ENCODE results near the gene SENP8.

Gene SENP8

GRCh38 chr15:72176159-72176558 is 58.0 kb downstream of the SENP8 start:
- WGBS (ENCODE audit: extremely low coverage, insufficient coverage, insufficient read length): no CpG with 5 or more reads among the region's 6 CpGs
- no peak for DNase-seq
- no peak overlapping the region for H3K9ac ChIP-seq (ENCODE audit: low read length)
- H3K23ac ChIP-seq (ENCODE audit: low read length): no peak overlapping the region
- no peak overlapping the region for H4K8ac ChIP-seq (ENCODE audit: low read depth, low read length)
- H3K79me2 ChIP-seq (ENCODE audit: control insufficient read depth, insufficient read depth, low read length, poor library complexity): peaks cover 4% of the 10 kb centered on the region
- peaks cover 31 to 32% of the 10 kb centered on the region in 2 experiments for H3K4me1 ChIP-seq (ENCODE audit: control insufficient read depth in 1 of 2, insufficient read depth in 2 of 2, low read length in 2 of 2)
- no peak overlapping the region for H3K4ac ChIP-seq (ENCODE audit: low read depth, low read length)
- no peak overlapping the region for H3K4me2 ChIP-seq (ENCODE audit: low read length)
- H3K14ac ChIP-seq (ENCODE audit: low read length): peak overlapping the region; percentile 28
- H2BK5ac ChIP-seq (ENCODE audit: low read depth, low read length, poor library complexity): no peak overlapping the region
- H2BK120ac ChIP-seq (ENCODE audit: insufficient read depth, low read length, poor library complexity): no peak overlapping the region
- H3K18ac ChIP-seq (ENCODE audit: low read length): no peak overlapping the region
- no peak overlapping the region for H4K12ac ChIP-seq (ENCODE audit: low read depth, low read length)
- no peaks in the 10 kb centered on the region for H3K36me3 ChIP-seq (ENCODE audit: control insufficient read depth in 1 of 2, insufficient read depth in 2 of 2, low read length in 2 of 2)
- H3K9me3 ChIP-seq (ENCODE audit: insufficient read depth, low read depth, low read length): no peaks in the 10 kb centered on the region
- no peak overlapping the region for H3K27ac ChIP-seq (ENCODE audit: low read depth, low read length)
- peaks cover 17% of the 10 kb centered on the region for H3K79me1 ChIP-seq (ENCODE audit: low read length)
- no peak overlapping the region for H3K4me3 ChIP-seq (ENCODE audit: low read depth, low read length)
- peak overlapping the region; percentile 37 for H2BK12ac ChIP-seq (ENCODE audit: low read length)
- H2AFZ ChIP-seq (ENCODE audit: insufficient read depth, low read length, poor library complexity): no peak overlapping the region
- H4K91ac ChIP-seq (ENCODE audit: low read depth, low read length): peak overlapping the region; percentile 63
- H2AK5ac ChIP-seq (ENCODE audit: low read length): peak overlapping the region; percentile 53
- no peaks in the 10 kb centered on the region for H3K27me3 ChIP-seq (ENCODE audit: insufficient read depth, low read length)

GRCh38 chr15:72176743-72177142 is 58.5 kb downstream of the SENP8 start:
- Histone ChIP-seq H3K18ac (ENCODE audit: low read length) (no peak overlapping the region), H3K9me3 (ENCODE audit: insufficient read depth, low read depth, low read length) (no peaks in the 10 kb centered on the region), H3K79me1 (ENCODE audit: low read length) (peaks cover 17% of the 10 kb centered on the region), H3K27ac (ENCODE audit: low read depth, low read length) (no peak overlapping the region), H3K4ac (ENCODE audit: low read depth, low read length) (no peak overlapping the region), H3K79me2 (ENCODE audit: control insufficient read depth, insufficient read depth, low read length, poor library complexity) (peaks cover 4% of the 10 kb centered on the region), H3K4me3 (ENCODE audit: low read depth, low read length) (no peak overlapping the region), H3K4me2 (ENCODE audit: low read length) (no peak overlapping the region), H2AFZ (ENCODE audit: insufficient read depth, low read length, poor library complexity) (no peak overlapping the region), H3K36me3 (ENCODE audit: control insufficient read depth in 1 of 2, insufficient read depth in 2 of 2, low read length in 2 of 2) (no peaks in the 10 kb centered on the region), H3K27me3 (ENCODE audit: insufficient read depth, low read length) (no peaks in the 10 kb centered on the region), H2BK5ac (ENCODE audit: low read depth, low read length, poor library complexity) (no peak overlapping the region), H3K9ac (ENCODE audit: low read length) (no peak overlapping the region), H4K12ac (ENCODE audit: low read depth, low read length) (no peak overlapping the region), H2AK5ac (ENCODE audit: low read length) (no peak overlapping the region), H4K8ac (ENCODE audit: low read depth, low read length) (no peak overlapping the region), H3K23ac (ENCODE audit: low read length) (no peak overlapping the region), H3K4me1 (ENCODE audit: control insufficient read depth in 1 of 2, insufficient read depth in 2 of 2, low read length in 2 of 2) (peaks cover 31 to 32% of the 10 kb centered on the region in 2 experiments), H2BK120ac (ENCODE audit: insufficient read depth, low read length, poor library complexity) (no peak overlapping the region), H3K14ac (ENCODE audit: low read length) (no peak overlapping the region), H4K91ac (ENCODE audit: low read depth, low read length) (no peak overlapping the region), H2BK12ac (ENCODE audit: low read length) (no peak overlapping the region)
- no CpG with 5 or more reads among the region's 3 CpGs for WGBS (ENCODE audit: extremely low coverage, insufficient coverage, insufficient read length)
- no peak for DNase-seq

DNA sequence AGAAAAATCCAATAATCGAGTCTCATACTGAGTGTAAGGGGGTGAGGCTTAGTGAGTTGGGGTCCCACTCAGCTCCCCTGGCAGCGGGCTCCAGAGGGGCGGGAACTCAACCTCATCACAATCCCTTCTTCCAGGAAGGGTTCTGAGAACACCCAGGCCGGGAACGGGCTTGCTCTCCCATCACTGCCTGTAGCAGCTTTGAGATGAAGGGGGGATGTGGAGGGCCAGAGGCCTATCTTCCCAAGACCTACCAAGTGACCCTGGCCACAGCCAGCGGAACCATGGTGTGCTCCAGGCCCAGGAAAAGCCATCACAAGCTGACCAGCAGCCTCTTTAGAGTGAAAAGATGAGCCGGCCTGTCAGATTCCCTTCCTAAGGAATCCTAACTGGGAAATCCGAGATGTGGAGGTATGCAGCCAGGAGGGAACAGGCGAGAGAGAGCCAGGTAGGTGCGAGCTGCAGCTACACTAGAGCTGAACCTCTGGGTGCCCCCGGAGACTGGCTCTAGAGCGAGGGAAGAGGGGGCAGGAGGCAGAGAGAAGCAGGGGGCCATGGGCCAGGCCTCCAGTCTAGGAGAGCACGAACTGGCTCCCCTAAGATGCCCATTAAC is 60.9 kb downstream of the SENP8 start:
- H3K27ac ChIP-seq (ENCODE audit: low read depth, low read length): peak overlapping the region; percentile 51
- H2BK5ac ChIP-seq (ENCODE audit: low read depth, low read length, poor library complexity): peak overlapping the region; percentile 3
- H3K4me1 ChIP-seq (ENCODE audit: control insufficient read depth in 1 of 2, insufficient read depth in 2 of 2, low read length in 2 of 2): peaks cover 37 to 39% of the 10 kb centered on the region in 2 experiments
- peak overlapping the region; percentile 16 for H3K4ac ChIP-seq (ENCODE audit: low read depth, low read length)
- H3K9me3 ChIP-seq (ENCODE audit: insufficient read depth, low read depth, low read length): no peaks in the 10 kb centered on the region
- H2AFZ ChIP-seq (ENCODE audit: insufficient read depth, low read length, poor library complexity): peak overlapping the region; percentile 61
- peaks cover 4% of the 10 kb centered on the region for H3K79me2 ChIP-seq (ENCODE audit: control insufficient read depth, insufficient read depth, low read length, poor library complexity)
- no CpG with 5 or more reads among the region's 13 CpGs for WGBS (ENCODE audit: extremely low coverage, insufficient coverage, insufficient read length)
- H4K8ac ChIP-seq (ENCODE audit: low read depth, low read length): peak overlapping the region; percentile 66
- H3K27me3 ChIP-seq (ENCODE audit: insufficient read depth, low read length): no peaks in the 10 kb centered on the region
- H3K4me2 ChIP-seq (ENCODE audit: low read length): no peak overlapping the region
- H2BK12ac ChIP-seq (ENCODE audit: low read length): peak overlapping the region; percentile 78
- peak overlapping the region; percentile 28 for H3K14ac ChIP-seq (ENCODE audit: low read length)
- no peak overlapping the region for H4K12ac ChIP-seq (ENCODE audit: low read depth, low read length)
- H3K9ac ChIP-seq (ENCODE audit: low read length): no peak overlapping the region
- H3K36me3 ChIP-seq (ENCODE audit: control insufficient read depth in 1 of 2, insufficient read depth in 2 of 2, low read length in 2 of 2): no peaks in the 10 kb centered on the region
- H3K79me1 ChIP-seq (ENCODE audit: low read length): peaks cover 20% of the 10 kb centered on the region
- peak overlapping the region; percentile 84 for H2BK120ac ChIP-seq (ENCODE audit: insufficient read depth, low read length, poor library complexity)
- H3K4me3 ChIP-seq (ENCODE audit: low read depth, low read length): no peak overlapping the region
- peak overlapping the region; percentile 58 for H2AK5ac ChIP-seq (ENCODE audit: low read length)
- DNase-seq: peak in 1 of 2 donors; percentile 49
- H3K18ac ChIP-seq (ENCODE audit: low read length): peak overlapping the region; percentile 41
- no peak overlapping the region for H3K23ac ChIP-seq (ENCODE audit: low read length)
- peak overlapping the region; percentile 92 for H4K91ac ChIP-seq (ENCODE audit: low read depth, low read length)

DNA sequence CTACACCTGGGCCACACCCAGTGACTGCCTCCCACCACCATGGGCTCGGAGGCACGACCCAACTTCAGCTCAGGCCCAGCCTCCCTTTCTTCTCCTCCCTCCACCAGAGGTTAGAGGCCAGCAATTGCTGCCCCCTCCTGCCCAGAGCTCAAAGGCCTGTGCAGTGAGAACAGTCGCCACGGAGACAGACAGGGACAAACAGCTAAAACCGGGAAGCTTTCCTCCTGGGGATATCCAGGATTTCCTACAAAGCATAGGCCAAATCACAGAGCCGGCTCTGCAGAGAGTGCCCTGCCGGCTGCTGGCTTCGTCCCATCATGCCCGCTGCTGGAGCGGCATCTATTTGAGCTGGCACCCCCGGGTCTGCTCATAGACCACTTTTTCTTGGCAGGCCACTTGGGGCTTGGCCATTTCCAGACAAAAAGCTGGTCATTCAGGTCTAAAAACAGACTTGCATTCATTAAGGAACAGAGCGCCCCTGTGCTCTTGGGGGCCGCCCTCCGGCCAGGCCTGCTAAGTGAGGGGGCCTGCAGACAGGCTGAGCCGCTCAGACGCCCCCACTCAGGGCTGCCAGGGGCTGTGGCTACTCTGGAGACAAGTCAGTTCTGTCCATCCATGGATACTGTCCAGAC is 61.9 kb downstream of the SENP8 start:
- peak overlapping the region; percentile 62 for H3K18ac ChIP-seq (ENCODE audit: low read length)
- peak overlapping the region; percentile 84 for H2BK120ac ChIP-seq (ENCODE audit: insufficient read depth, low read length, poor library complexity)
- H3K27me3 ChIP-seq (ENCODE audit: insufficient read depth, low read length): no peaks in the 10 kb centered on the region
- H3K4me3 ChIP-seq (ENCODE audit: low read depth, low read length): no peak overlapping the region
- H3K79me1 ChIP-seq (ENCODE audit: low read length): peaks cover 25% of the 10 kb centered on the region
- no peak overlapping the region for H3K23ac ChIP-seq (ENCODE audit: low read length)
- peak overlapping the region; percentile 92 for H4K91ac ChIP-seq (ENCODE audit: low read depth, low read length)
- peaks cover 42% of the 10 kb centered on the region in 2 experiments for H3K4me1 ChIP-seq (ENCODE audit: control insufficient read depth in 1 of 2, insufficient read depth in 2 of 2, low read length in 2 of 2)
- no peak overlapping the region for H3K9ac ChIP-seq (ENCODE audit: low read length)
- H3K4me2 ChIP-seq (ENCODE audit: low read length): no peak overlapping the region
- H4K8ac ChIP-seq (ENCODE audit: low read depth, low read length): peak overlapping the region; percentile 66
- peaks cover 2% of the 10 kb centered on the region for H3K79me2 ChIP-seq (ENCODE audit: control insufficient read depth, insufficient read depth, low read length, poor library complexity)
- no peaks in the 10 kb centered on the region for H3K9me3 ChIP-seq (ENCODE audit: insufficient read depth, low read depth, low read length)
- peak overlapping the region; percentile 51 for H3K27ac ChIP-seq (ENCODE audit: low read depth, low read length)
- peak overlapping the region; percentile 73 for H2BK5ac ChIP-seq (ENCODE audit: low read depth, low read length, poor library complexity)
- peak overlapping the region; percentile 65 for H3K14ac ChIP-seq (ENCODE audit: low read length)
- peak overlapping the region; percentile 63 for H2AK5ac ChIP-seq (ENCODE audit: low read length)
- H2BK12ac ChIP-seq (ENCODE audit: low read length): peak overlapping the region; percentile 72
- no peak for DNase-seq
- H4K12ac ChIP-seq (ENCODE audit: low read depth, low read length): no peak overlapping the region
- WGBS (ENCODE audit: extremely low coverage, insufficient coverage, insufficient read length): no CpG with 5 or more reads among the region's 16 CpGs
- H2AFZ ChIP-seq (ENCODE audit: insufficient read depth, low read length, poor library complexity): peak overlapping the region; percentile 61
- no peaks in the 10 kb centered on the region for H3K36me3 ChIP-seq (ENCODE audit: control insufficient read depth in 1 of 2, insufficient read depth in 2 of 2, low read length in 2 of 2)
- peak overlapping the region; percentile 19 for H3K4ac ChIP-seq (ENCODE audit: low read depth, low read length)
